ENCODE data around the gene MINDY4.

MINDY4 gene

DNA sequence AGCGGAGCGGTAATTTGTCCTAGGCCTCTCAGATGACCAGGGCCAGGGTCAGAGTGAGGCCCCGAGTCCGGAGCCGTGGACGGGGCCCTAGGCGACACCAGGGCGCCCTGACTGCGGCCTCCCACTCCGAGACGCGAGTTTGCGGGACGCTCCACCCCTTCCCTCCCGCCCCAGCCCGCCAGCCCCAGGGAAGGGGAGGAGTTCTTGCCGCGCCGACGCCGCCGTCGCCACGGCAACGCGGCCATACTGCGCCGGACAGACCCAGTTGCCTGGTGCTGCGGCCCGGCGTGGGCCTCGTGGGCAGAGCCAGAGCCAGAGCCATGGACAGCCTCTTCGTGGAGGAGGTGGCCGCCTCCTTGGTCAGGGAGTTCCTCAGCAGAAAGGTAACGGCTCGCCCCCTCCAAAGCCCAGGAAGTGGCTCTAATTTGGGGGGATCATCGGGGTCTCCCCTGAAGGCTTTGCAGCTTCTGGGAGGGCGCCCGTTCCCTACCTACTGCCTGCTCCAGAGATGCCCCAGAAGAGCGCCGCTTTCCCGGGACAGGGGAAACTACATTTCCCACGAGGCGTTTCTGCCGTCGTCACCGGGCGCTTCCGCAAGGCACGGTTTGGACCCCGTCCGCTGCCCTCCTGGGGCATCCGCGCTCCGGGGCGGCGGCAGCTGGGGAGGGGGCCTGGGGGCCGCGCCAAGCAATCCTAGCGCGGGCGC, at the start of gene MINDY4:
Gene MINDY4, plus strand, starts transcription at position 244 of the 706 bp plus-strand sequence. Its CDS starts 77 bp downstream, at position 321.
- no peak for DNase-seq (ENCODE audit: low read depth)
- TF ChIP-seq CTCF (conservative IDR thresholded peaks at IDR 0.05; ENCODE audit: low read depth, low read length) = peak; percentile 3
- peak within 1 kb of the TSS; percentile 81 for H3K4me3 ChIP-seq (ENCODE audit: low read length)

GRCh38 chr7:30722187-30722586, 49.0 kb upstream of the MINDY4 start:
- no peak overlapping the region for H3K4me3 ChIP-seq (ENCODE audit: low read length)
- TF ChIP-seq CTCF (conservative IDR thresholded peaks at IDR 0.05; ENCODE audit: low read depth, low read length) = no peak
- no peak for DNase-seq (ENCODE audit: low read depth)

GRCh38 chr7:30722671-30723070, 48.5 kb upstream of the MINDY4 start:
- DNase-seq (ENCODE audit: low read depth) = no peak
- no peak overlapping the region for H3K4me3 ChIP-seq (ENCODE audit: low read length)
- TF ChIP-seq CTCF (conservative IDR thresholded peaks at IDR 0.05; ENCODE audit: low read depth, low read length) = no peak

DNA sequence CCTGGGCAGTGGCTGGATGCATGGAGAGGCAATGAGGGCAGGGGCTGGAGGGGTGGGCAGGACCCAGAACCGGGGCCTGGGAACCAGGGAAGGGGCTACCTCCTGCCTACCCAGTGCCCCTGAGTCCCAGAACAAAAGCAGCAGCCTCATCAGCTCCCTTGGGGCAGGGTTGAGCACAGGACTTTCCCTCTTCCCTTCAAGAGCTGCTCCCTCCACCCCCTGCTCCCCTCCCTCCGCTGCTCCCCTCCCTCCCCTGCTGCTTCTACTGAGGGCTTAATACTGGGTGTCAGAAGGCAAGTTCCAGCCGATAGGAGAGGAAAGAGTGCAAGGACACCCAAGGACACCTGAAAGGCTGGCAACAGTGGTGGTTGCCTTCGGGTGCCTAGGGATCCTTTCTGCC, 47.4 kb upstream of the MINDY4 start:
- TF ChIP-seq CTCF (conservative IDR thresholded peaks at IDR 0.05; ENCODE audit: low read depth, low read length) = no peak
- no peak for DNase-seq (ENCODE audit: low read depth)
- H3K4me3 ChIP-seq (ENCODE audit: low read length) = no peak overlapping the region

- DNase-seq (ENCODE audit: low read depth) = no peak
- TF ChIP-seq CTCF (conservative IDR thresholded peaks at IDR 0.05; ENCODE audit: low read depth, low read length) = no peak
- H3K4me3 ChIP-seq (ENCODE audit: low read length) = no peak overlapping the region
Observed at GRCh38 chr7:30726296-30727006, 44.8 kb upstream of the MINDY4 start.

DNA sequence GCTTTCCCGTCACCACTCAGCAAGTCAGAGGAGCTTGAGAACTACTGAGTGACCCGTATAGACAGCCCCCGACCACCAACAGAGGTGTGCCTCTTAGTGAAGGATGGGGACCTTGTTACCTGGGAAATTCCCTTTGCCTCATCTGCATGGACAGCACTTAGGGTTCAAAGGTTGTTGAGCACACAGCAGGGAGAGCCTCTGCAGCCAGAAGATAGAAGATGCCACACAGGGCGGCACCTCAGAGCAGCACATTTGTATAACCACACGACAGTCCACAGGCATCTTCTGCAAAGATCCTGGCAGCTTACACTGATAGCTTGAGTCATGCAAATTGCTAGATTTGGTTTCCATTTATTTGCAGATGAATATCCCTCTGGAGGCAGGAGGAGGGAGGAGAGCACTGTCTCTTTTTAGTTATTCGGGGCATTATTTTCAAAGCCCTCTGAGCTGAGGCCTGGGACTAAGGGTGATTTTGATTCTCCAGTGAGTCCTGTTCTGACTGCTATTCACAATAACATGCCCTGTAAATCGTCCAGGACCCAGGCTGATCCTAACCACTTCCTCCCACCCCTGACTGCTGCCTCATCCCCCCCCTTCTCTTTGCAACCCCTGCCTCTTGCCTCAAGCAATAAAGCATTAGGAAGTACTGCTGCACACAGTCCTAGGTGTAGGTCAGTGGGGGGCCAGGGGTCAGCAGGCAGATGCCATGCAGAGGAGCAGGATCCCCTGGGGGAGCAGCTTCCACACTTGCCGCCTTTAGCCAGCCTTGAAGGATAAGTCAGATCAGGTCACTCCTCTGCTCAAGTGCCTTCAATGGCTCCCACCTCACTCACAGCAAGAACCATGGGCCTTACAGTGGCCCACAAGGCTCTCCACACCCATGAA, 43.9 kb upstream of the MINDY4 start:
- DNase-seq (ENCODE audit: low read depth) = no peak

More for the DNA sequence above, 43.9 kb upstream of the MINDY4 start:
- no peak overlapping the region for H3K4me3 ChIP-seq (ENCODE audit: low read length)
- no peak for TF ChIP-seq CTCF (conservative IDR thresholded peaks at IDR 0.05; ENCODE audit: low read depth, low read length)
